HepG2 (cell line): ENCODE measurements around the gene ZNF740. TPM values are rescaled to one million over a fixed set of nuclear protein-coding genes. Genes with fewer than 3 reads are reported as not detected.

Experiments used
- ARID2 ChIP-seq: sonication (generic); formaldehyde crosslinking; IDR thresholded peaks from 2 replicates; pipeline ENCODE4 v1.8.1; 2022; ENCODE audit warnings: mild to moderate bottlenecking, missing genetic modification reagents, borderline replicate concordance
- DNMT1 ChIP-seq: sonication (generic); formaldehyde crosslinking; IDR thresholded peaks from 2 replicates; pipeline ENCODE4 v1.5.1; 2020; ENCODE audit warnings: mild to moderate bottlenecking, missing genetic modification reagents
- FOSL1 ChIP-seq: sonication (generic); formaldehyde crosslinking; IDR thresholded peaks from 2 replicates; pipeline ENCODE4 v1.9.0; 2021; ENCODE audit warnings: missing genetic modification reagents, borderline replicate concordance
- FOXA1 ChIP-seq, 2 experiments: fragments of 450-650 bp in 1 of 2; sonication (generic) in 1 of 2; formaldehyde crosslinking in 1 of 2; IDR thresholded peaks; 2 replicates each; pipeline versions ENCODE4 v1.4.0 to v1.6.1; 2016 to 2020; ENCODE audit warnings: missing genetic modification reagents in 1 of 2
- GATAD1 ChIP-seq: IDR thresholded peaks from 2 replicates; pipeline ENCODE4 v1.6.1; 2016; ENCODE audit warnings: missing genetic modification reagents, missing compliant biosample characterization
- HCFC1 ChIP-seq: fragments of 150-350 bp; IDR thresholded peaks from 2 replicates; pipeline ENCODE4 v1.6.1; 2014; ENCODE audit warnings: low read depth, low read length
- NFYB ChIP-seq: sonication (generic); formaldehyde crosslinking; IDR thresholded peaks from 2 replicates; pipeline ENCODE4 v1.4.0; 2020; ENCODE audit warnings: missing genetic modification reagents
- NR2C2 ChIP-seq: sonication (generic); formaldehyde crosslinking; IDR thresholded peaks from 2 replicates; pipeline ENCODE4 v1.4.0; 2020; ENCODE audit warnings: missing genetic modification reagents, mild to moderate bottlenecking, moderate library complexity, borderline replicate concordance
- PHF8 ChIP-seq: sonication (generic); formaldehyde crosslinking; IDR thresholded peaks from 2 replicates; pipeline ENCODE4 v1.5.0; 2020; ENCODE audit warnings: missing genetic modification reagents
- SALL1 ChIP-seq: sonication (generic); formaldehyde crosslinking; IDR thresholded peaks from 2 replicates; pipeline ENCODE4 v1.8.0; 2022; ENCODE audit warnings: mild to moderate bottlenecking, missing genetic modification reagents
- TGIF2 ChIP-seq: IDR thresholded peaks from 2 replicates; pipeline ENCODE4 v1.6.1; 2016; ENCODE audit warnings: control low read depth, missing compliant biosample characterization
- XBP1 ChIP-seq: sonication (generic); formaldehyde crosslinking; IDR thresholded peaks from 2 replicates; pipeline ENCODE4 v1.5.0; 2020; ENCODE audit warnings: missing genetic modification reagents
- XRCC5 ChIP-seq: fragments of 200-400 bp; formaldehyde crosslinking; optimal IDR thresholded peaks from 2 replicates; pipeline ENCODE3; 2017; ENCODE audit warnings: mild to moderate bottlenecking, low read length
- ZNF17 ChIP-seq: sonication (generic); formaldehyde crosslinking; IDR thresholded peaks from 2 replicates; pipeline ENCODE4 v1.5.0; 2020; ENCODE audit warnings: mild to moderate bottlenecking, missing genetic modification reagents
- ZNF609 ChIP-seq: sonication (generic); formaldehyde crosslinking; IDR thresholded peaks from 2 replicates; pipeline ENCODE4 v1.4.0; 2020; ENCODE audit warnings: mild to moderate bottlenecking, missing genetic modification reagents, borderline replicate concordance
- polyA plus RNA-seq, 8 experiments: library from polyadenylated mRNA; depleted of rRNA in 3 of 8; stranded (reverse) in 7 of 8; unstranded in 1 of 8; fragments of >200 nt; fragmentation: Illumina TruSeq in 4 of 8; extraction: Trizol in 4 of 8; gene quantifications; 2 replicates each; pipeline versions ENCODE4 v1.2.1 to v1.2.3, GENCODE V29; 2011 to 2016; ENCODE audit warnings: low read depth in 4 of 8, missing spikeins in 1 of 8, mixed read lengths in 1 of 8; ENCODE audit not compliant: insufficient read depth in 1 of 8
- total RNA-seq, 5 experiments: library from RNA; depleted of rRNA; stranded (reverse); fragments of >200 nt; fragmentation: Illumina TruSeq; extraction: Trizol; gene quantifications; 2 replicates each; pipeline ENCODE4 v1.2.3, GENCODE V29; 2016; ENCODE audit warnings: low read depth in 1 of 5
- TF ChIP-seq, protein P1 (sequence below): sonication (generic); formaldehyde crosslinking; IDR thresholded peaks from 2 replicates; pipeline ENCODE4 v1.4.0; 2020; ENCODE audit warnings: missing genetic modification reagents
- TF ChIP-seq, protein P2 (sequence below): IDR thresholded peaks from 2 replicates; pipeline ENCODE4 v1.6.1; 2012; ENCODE audit warnings: inconsistent platforms
- TF ChIP-seq, protein P3 (sequence below): sonication (generic); formaldehyde crosslinking; conservative IDR thresholded peaks from 2 replicates; pipeline ENCODE4 v1.8.0; 2022; ENCODE audit warnings: missing genetic modification reagents

Gene ZNF740
- total and polyA plus RNA-seq, 2 of the 13 experiments (the other 11 are each of a cell fraction or from before 2014, with no cell fraction given) = 16.9 to 19.0 TPM

DNA sequence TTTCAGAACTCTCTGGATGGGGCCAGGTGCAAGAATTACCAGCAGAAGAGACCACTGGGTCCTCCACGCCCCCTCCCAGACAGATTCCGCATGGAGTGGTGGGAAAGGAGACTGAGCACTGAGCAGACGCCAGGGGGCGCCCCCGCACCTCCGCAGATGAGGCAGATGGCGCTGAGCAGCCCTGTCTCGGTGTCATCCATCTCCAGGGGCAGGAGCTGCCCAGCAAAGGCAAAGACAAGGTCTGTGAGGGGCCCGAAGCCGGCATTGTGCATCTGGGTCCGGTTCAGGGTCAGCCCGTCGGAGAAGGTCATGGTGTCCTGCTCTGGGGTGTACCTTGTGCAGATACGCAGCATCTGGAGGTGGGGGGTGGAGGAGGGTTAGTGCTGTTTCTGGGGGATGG, 32.8 kb downstream of the ZNF740 start (continued):
- TF ChIP-seq XRCC5 (peak; percentile 53), ARID2 (CRISPR knock-in tag) (no peak), FOXA1 (IDR thresholded peaks at IDR 0.05) (no peak), FOXA1 (CRISPR knock-in tag; IDR thresholded peaks at IDR 0.05) (no peak), HCFC1 (0 out of 2 replicates have a peak, but pooled peaks have one; percentile 34), DNMT1 (no peak), TGIF2 (0 out of 2 replicates have a peak, but pooled peaks have one; percentile 27), XBP1 (CRISPR knock-in tag) (no peak), NR2C2 (CRISPR knock-in tag) (no peak), GATAD1 (CRISPR knock-in tag) (0 out of 2 replicates have a peak, but pooled peaks have one; percentile 23), PHF8 (CRISPR knock-in tag) (no peak), ZNF609 (CRISPR knock-in tag) (no peak), SALL1 (peak; percentile 64; the same call in 1 of the 2 replicates), FOSL1 (CRISPR knock-in tag) (no peak), NFYB (no peak), ZNF17 (CRISPR knock-in tag) (no peak)
- TF ChIP-seq, protein P1, sequence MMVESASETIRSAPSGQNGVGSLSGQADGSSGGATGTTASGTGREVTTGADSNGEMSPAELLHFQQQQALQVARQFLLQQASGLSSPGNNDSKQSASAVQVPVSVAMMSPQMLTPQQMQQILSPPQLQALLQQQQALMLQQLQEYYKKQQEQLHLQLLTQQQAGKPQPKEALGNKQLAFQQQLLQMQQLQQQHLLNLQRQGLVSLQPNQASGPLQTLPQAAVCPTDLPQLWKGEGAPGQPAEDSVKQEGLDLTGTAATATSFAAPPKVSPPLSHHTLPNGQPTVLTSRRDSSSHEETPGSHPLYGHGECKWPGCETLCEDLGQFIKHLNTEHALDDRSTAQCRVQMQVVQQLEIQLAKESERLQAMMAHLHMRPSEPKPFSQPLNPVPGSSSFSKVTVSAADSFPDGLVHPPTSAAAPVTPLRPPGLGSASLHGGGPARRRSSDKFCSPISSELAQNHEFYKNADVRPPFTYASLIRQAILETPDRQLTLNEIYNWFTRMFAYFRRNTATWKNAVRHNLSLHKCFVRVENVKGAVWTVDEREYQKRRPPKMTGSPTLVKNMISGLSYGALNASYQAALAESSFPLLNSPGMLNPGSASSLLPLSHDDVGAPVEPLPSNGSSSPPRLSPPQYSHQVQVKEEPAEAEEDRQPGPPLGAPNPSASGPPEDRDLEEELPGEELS (CRISPR knock-in tag) = no peak
- TF ChIP-seq, protein P2, sequence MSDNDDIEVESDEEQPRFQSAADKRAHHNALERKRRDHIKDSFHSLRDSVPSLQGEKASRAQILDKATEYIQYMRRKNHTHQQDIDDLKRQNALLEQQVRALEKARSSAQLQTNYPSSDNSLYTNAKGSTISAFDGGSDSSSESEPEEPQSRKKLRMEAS = no peak
- TF ChIP-seq, protein P3, sequence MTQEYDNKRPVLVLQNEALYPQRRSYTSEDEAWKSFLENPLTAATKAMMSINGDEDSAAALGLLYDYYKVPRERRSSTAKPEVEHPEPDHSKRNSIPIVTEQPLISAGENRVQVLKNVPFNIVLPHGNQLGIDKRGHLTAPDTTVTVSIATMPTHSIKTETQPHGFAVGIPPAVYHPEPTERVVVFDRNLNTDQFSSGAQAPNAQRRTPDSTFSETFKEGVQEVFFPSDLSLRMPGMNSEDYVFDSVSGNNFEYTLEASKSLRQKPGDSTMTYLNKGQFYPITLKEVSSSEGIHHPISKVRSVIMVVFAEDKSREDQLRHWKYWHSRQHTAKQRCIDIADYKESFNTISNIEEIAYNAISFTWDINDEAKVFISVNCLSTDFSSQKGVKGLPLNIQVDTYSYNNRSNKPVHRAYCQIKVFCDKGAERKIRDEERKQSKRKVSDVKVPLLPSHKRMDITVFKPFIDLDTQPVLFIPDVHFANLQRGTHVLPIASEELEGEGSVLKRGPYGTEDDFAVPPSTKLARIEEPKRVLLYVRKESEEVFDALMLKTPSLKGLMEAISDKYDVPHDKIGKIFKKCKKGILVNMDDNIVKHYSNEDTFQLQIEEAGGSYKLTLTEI (CRISPR knock-in tag) = no peak
